ENCODE results near the gene USH1G.
"Not testable (repeated sequence)": the region's sequence is repeated elsewhere in the genome, so short reads cannot be mapped to it uniquely, and the experiment has no call there.

USH1G gene

DNA sequence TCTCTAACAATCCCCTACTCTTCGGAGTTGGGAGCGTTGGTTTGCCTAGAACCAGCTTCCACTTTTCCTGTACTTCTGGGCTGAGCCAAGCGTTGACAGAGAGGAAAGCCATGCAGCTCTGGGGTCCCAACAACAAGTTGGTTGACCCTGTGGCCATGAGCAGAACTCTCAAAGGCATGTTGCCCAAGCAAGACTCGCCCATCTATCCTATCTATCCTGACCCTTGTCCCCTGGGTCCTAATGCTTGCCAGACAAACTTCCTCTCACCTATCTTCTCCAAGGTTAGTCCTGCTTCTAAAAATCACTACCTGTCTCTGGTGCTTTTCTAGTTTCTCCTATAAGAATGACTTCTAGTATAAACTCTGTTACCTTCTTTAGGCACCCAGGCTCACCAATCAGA, 14.0 kb downstream of the USH1G start:
- DNase-seq: peak in 1 of 10 donors; percentile 33
- intact Hi-C loops (cut with DNase I): not testable (repeated sequence)

DNA sequence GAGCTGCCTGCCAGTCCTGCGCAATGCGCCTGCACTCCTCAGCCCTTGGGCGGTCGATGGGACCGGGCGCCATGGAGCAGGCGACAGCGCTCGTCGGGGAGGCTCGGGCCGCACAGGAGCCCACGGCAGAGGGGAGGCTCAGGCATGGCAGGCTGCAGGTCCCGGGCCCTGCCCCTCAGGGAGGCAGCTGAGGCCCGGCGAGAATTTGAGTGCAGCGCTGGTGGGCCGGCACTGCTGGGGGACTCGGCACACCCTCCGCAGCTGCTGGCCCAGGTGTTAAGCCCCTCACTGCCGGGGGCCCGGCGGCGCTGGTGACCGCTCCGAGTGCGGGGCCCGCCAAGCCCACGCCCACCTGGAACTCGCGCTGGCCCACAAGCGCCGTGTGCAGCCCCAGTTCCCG, 16.0 kb downstream of the USH1G start:
- DNase-seq: no peak
- intact Hi-C loops (cut with DNase I): no loop called here

DNA sequence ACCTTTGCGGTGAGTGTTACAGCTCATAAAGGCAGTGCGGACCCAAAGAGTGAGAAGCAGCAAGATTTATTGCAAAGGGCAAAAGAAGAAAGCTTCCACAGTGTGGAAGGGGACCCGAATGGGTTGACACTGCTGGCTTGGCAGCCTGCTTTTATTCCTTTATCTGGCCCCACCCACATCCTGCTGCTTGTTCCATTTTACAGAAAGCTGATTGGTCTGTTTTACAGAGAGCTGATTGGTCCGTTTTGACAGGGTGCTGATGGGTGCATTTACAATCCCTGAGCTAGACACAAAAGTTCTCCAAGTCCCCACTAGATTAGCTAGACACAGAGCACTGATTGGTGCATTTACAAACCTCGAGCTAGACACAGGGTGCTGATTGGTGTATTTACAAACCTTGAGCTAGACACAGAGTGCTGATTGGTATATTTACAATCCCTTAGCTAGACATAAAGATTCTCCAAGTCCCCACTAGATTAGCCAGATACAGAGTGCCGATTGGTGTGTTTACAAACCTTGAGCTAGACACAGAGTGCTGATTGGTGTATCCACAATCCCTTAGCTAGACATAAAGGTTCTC, 16.8 kb downstream of the USH1G start:
- DNase-seq: peak in 1 of 10 donors; percentile 8
- intact Hi-C loops (cut with DNase I): not testable (repeated sequence)

DNA sequence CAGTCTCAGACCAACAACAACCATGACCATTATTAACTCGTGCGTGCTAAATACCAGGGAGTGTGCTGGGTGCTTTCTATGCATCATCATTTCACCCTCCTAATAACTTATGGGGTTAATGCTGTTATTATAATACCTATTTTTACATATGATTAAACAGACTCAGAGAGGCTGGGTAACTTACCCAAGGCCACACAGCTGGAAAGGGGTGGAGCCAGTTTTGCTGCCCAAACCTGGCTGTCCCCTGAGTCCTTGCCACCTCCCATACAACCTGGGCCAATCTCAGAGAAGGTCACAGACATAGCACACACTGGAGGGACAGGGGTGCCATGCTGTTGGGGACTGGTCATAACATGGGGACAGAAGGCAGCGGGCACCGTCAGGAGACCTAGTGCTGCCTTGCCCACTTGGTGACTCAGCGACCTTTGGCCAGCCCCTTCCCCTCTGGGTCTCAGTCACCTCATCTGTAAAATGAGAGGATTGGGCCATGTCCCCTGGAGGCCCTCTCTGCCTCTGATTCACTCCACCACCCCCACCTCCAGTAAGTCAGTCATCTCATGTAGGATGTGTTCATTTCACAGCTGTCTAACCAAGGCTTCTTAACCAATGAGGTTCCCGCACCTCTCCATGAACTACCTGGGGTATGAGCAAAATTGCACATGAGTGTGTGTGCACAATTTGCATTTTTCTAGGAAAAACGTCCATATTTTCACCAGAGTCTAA, 18.2 kb downstream of the USH1G start:
- intact Hi-C loops (cut with DNase I): no loop called here
- peak in 1 of 10 donors; percentile 40 for DNase-seq

DNA sequence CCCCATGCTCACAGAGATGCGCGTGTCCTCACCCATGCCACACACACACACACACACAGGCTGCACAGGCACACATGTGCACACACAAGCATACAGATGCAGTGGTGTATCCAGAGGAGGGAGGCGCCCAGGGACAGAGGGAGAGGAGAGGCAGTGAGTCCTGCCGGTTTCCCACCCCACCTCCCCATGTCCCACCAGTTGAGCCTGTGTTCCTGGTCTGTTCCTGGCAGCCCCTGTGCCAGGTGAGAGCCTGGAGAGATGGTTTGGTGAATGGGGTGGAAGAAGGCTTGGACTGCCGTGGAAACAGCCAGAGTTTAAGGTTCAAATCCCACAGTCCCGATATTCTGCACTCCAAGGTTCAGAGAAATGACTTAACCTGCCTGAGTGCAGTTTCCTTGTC, 19.4 kb downstream of the USH1G start:
- intact Hi-C loops (cut with DNase I): no loop called here
- peak in 1 of 10 donors; percentile 23 for DNase-seq

DNA sequence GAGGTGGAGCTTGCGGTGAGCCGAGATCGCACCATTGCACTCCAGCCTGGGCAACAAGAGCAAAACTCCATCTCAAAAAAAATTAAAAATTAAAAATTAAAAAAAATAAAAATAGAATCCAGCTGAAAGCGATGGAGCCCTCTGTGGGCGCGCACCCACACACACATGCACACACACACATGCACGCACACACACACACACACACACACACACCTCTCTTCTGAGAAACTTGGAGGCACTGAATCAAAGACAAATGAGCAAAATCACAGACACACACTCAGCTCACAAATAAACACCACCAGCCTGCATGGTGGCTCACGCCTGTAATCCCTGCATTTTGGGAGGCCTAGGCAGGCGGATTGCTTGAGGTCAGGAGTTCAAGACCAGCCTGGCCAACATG, 20.0 kb downstream of the USH1G start:
- intact Hi-C loops (cut with DNase I): no loop called here
- DNase-seq: no peak

DNA sequence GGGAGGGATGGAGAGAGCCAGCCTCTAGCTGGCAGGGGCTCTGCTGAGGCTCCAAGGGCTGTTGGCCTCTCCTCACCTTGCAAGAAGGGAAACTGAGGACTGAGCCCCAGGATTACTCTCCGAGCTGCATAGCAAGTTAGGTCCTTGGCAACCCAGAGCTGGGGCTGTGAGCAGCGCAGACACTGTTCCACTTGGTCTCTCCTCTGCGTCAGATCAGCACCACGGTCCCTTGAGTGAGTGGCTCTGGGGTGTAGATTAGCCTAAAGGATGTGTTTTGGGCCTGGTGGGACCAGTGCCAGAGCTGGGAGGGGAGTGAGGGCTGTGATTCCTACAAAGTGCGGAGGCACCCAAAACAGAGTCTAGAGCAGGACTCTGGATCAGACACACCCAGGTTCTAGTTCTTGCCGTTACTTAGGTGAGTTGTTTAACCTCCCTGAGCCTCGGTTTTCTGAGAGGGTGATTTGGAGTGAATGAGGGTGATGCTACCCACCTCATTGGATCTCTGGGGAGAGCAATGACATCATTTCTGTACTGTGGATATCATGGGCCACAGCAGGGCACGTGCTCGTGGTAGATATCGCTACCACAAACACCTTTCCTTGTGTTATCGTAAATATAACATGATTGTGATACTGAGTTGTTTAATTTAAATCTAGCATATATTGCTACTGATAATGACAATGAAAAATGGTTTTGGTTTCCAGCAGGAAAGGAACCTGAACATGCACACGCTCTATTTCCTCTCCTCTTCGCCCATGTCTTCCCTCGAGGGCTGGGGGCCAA, 21.5 kb downstream of the USH1G start:
- DNase-seq: no peak
- intact Hi-C loops (cut with DNase I): no loop called here

DNA sequence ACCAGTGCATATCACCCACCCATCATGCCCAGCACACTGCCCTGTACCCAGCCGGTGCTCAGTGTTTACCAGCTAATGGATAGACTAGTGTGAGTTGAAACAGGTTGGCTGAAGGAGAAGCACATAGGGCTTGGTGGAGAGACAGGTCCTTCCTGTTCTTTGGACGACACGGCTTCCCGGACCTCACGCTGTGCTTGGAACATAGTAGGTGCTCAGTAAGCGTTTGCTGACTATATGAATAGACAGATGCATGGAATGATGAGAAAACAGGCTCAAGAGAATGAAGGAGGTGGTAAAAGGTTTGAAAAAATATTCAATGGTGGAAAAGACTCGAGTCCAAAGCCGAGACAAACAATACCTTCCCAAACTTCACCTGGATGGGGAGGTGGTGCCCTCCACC, 22.8 kb downstream of the USH1G start:
- intact Hi-C loops (cut with DNase I): no loop called here
- DNase-seq: no peak

DNA sequence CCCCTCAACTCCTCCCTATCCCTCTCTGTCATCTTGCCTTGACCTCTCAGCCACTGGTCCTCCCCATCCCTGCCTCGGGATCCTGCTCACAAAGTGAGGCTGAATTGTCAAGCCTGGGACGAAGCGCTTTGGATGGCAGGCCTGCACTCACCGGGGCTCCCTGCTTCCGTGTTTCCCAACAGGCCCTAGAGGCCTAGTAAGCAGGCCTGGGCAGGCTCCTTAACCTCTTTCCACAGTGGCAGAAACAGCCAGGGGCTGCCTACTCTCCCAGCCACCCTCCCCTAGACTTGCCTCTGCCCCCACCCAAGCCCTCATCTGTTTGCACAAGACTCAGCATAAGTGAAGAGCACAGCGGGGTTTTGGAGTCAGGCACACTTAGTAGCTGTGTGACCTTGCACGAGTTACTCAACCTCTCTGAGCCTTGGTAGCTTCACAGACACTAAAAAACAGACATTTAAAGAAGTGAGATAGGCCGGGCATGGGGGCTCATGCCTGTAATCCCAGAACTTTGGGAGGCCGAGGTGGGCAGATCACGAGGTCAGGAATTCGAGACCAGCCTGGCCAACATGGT, 24.6 kb downstream of the USH1G start:
- intact Hi-C loops (cut with DNase I): no loop called here
- DNase-seq: peak in 1 of 10 donors; percentile 59

DNA sequence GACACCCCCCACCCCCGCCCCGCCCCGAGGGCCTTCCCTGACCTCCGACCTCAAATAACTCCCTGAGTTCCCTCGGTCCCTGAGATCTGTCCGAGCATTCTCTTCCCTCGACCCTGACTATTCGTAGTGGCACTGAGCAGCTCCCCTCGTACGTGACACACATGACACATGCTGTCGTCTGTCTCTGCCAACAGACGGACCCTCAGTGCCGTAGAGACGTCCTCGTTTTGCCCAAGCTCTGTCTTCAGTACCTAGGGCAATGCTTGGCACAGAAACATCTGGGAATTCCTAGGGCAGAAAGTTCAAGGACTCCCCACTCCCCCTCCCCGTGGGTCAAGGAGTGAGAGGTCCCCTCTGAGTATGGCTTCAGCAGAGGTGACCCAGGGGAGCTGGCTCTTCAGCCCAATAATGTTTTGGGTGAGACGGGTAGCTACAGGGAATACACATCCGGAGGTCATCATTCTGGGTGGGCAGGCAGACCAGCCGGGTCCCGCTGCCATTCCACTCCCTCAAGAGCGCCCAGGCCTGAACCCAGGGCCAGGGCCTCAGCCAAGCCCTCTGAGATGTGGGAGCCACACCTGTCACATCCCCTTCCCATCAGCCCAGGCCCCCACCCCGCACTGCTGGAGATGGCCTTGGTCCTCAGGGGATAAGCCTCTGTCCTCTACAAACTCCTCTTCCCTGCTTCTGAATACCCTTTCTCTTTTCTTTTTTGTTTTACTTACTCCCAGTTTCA, 29.0 kb downstream of the USH1G start:
- intact Hi-C loops (cut with DNase I): no loop called here
- DNase-seq: peak in 1 of 10 donors; percentile 72

DNA sequence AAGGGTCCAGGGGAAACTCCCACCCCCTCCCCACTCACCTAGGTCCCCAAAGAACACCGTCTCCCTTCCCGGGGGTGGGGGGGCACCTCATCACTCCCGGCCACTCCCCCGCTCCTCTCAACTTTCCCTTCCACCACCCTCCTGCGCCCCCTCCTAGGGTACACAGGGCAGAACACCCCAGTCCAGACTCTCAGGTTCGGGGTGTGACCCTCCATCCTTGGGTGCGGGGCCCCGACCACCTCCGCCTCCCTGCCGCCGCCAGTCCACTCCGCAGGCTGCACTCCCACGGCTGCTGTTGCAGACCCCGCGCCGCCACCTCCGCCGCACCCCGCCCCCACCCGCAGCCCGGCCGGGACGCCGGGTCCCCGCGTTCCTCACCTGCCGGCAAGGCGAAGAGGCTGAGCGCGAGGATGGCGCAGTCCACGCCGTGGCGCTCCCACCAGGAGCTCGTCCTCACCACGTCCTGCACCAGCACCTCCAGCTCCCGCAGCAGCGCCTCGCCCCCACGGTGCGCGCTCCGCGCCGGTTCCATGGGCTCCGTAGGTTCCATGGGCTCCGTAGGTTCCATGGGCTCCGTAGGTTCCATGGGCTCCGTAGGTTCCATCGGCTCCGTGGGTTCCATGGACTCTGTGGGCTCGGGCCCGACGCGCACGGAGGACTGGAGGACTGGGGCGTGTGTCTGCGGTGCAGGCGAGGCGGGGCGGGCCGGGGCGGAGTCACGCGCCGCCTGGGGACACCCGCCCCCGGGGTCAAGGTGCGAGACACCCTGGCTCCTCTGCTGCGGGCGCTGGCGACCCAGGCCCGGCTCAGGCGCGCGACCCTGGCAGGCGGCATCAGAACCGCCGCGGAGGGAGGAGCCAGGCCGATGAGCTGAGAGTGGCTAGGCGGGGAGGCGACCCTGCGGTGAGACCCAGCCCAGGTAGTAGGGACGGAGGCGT, 29.8 kb downstream of the USH1G start, which contains the start of gene FADS6:
Gene FADS6 (minus strand): TSS at position 660 of the 938 bp plus-strand sequence. CDS start 38 bp downstream, at position 622.
- intact Hi-C loops (cut with DNase I): no loop called here
- DNase-seq: peak in 5 of 10 donors; percentile 21 to 89 (median 27)

DNA sequence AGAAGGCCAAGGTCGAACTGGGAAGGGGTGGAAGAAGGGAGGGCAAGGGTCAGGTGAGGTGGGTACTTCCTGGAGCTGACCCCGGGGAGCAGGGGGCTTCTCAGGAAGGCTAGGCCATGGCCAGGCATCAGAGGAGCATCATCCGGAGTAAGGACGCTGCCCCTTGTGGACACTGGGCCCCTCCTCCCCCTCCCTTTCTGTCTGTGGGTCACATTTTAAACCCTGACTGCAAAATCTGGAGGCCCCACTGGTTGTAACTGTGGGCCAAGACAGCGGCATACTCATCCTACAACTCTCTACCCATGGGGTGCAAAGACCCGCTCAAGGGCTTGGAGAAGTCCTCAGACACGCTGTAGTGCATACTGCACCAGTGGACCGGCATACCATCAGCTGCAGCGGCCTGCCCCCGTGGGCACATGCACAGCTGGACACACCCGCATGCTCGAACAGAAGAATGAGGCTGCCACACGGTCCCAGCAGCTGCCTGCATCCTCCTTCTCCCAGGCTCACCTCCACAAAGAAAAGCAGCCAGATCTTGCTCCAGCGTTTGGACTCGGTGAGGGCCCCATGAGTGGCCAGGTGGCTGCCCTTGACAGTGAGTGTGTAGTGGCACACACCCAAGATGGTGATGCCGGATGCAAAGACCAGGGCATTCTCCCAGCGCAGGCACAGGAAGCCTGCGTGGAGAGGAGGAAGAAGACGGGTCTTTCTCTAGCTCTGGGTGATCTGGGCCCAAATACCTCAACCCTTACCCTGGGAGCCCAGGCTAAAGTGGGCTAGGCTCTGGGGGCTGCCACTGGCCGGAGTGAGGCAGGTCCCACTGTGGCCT, 30.8 kb downstream of the USH1G start:
- peak in 2 of 10 donors; percentile 13 to 72 for DNase-seq

DNA sequence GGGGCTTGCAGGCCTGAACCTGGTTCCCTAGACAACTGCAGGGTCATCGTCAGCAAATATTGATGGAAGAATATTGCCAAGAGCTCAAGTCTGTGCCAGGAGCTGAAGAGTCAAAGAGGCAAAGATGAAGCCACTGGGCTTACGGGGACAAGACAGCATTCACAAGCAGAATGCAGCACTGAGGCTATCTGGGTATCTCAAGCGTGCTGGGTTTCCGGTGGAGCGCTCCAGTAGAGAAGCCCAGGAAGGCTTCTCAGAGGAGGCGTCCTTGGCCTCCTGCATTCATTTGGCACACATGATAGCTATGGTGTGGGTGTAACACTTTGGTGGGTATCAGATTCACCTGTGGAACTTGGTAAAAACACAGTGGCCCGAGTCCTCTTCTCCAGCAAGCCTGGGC, 32.5 kb downstream of the USH1G start:
- DNase-seq: peak in 1 of 10 donors; percentile 69
- intact Hi-C loops (cut with DNase I): no loop called here

More for the DNA sequence above, 30.8 kb downstream of the USH1G start:
- intact Hi-C loops (cut with DNase I): no loop called here

DNA sequence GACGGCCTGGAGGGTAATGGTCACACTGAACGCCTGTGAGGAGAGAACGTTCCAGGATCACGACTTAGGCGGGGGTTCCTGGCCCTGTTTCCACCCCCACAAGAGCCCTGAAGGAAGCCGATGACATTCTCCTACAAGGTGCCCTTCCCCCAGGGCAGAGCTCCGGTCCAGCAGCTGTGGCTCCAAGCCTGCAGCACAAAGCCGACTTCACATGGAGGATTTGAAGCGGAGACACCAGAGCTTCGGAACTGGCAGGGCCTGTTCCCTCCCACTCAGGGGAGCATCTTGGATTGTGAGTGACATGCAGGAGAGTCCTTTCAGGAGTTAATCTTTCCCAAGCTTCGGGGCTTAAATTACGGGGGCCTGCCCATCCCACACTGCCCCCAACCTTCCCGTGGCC, 34.6 kb downstream of the USH1G start:
- intact Hi-C loops (cut with DNase I): no loop called here
- peak in 1 of 10 donors; percentile 62 for DNase-seq

DNA sequence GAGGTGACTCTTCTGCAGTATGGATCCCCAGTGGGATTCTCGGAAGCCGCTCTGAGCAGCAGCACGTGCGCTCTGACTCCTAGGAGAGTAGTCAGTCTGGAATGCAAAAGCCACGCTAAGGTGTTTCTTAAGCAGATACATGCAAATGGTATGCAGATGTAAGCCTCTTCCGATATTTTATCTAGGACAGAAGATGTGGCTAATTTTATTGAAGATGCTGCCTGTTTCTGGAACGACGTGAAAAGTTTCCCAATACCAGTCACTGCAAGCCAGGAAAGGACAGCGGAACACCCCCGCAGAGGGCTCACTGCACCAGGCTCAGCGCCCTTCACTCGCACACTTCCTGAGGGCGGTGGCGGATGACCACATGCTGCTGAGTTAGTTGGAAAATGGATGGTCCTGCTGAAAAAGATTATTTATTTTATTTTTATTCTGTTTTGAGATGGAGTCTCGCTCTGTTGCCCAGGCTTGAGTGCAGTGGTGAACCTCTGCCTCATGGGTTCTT, 39.8 kb downstream of the USH1G start:
- intact Hi-C loops (cut with DNase I): no loop called here
- DNase-seq: peak in 1 of 10 donors; percentile 55

DNA sequence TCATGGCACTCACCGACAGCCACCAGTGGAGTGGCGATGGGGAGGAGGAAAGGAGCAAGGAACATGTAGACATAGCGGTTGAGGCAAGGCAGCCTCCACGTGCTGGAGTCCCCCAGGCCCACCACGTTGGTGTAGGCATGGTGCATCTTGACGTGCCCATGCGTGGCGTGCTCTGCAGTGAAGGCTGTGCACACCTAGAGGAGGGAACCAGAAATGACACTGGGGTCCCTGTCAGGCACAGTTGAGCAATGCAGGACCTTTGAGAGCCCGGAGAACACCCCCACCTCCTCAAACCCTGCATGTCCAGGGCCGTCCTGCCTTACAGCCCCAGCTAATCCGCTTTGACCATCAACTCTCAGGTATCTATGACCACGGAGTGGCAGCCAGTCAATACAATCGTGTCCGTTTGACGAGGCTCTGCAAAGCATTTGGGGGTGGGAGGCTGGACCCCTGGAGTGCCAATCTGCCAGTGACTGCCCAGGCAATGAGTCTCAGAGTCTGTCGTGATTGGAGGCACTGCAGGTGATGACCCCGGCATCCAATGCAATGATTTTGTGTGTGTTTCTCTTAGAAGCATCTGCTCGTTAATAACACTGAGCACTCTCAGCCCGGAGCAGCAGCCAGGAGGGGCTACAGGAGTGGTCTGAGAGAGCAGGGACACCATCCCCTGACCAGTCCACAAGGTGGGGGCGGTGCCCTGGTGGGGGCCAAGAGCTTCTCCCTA, 40.4 kb downstream of the USH1G start:
- intact Hi-C loops (cut with DNase I): no loop called here
- peak in 1 of 10 donors; percentile 29 for DNase-seq

DNA sequence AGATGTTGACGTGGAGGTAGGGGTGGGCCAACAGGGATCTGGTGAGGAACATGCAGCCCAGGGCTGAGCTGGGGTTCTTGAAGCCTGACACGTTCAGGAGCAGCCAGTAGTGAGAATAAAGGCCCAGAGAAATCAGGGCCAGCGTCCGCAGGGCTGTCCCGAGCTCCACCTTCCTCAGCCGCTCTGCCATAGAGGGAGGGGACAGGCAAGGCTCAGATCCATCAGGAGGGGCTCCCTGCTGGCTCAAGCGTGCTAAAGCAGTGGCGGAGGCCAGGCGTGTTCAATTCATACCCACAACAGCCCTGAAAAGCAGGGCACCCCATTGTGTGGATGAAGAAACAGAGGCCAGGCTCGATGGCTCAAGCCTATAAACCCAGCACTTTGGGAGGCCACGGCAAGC, 42.0 kb downstream of the USH1G start:
- DNase-seq: no peak
- intact Hi-C loops (cut with DNase I): no loop called here
